HepG2 (cell line): ENCODE measurements around the gene SNRNP48. TPM values are rescaled to one million over a fixed set of nuclear protein-coding genes. Genes with fewer than 3 reads are reported as not detected.

Source experiments
- ATAC-seq: fragments of 200-7000 bp; cut with Tn5 transposase; 3 replicates; pipeline ENCODE4 v1.9.1; 2020; ENCODE audit warnings: mild to moderate bottlenecking, moderate library complexity
- BruUV-seq: library from RNA; stranded (reverse); fragments of 400-500 nt; replicated peaks from 2 replicates; lab custom pipeline; 2021; lab: Mats Ljungman, UMichigan
- CTCF ChIA-PET: fragments of 300-600 bp; formaldehyde crosslinking; extraction: SDS; loops from one replicate; lab custom pipeline; 2021; ENCODE audit warnings: low total read pairs, inconsistent platforms, low intra/inter-chr PET ratio; lab: Yijun Ruan, JAX
- POLR2A ChIA-PET: fragments of 350-600 bp; sonication (Branson Sonifier 250); formaldehyde crosslinking; loops from one replicate; lab custom pipeline; 2020; ENCODE audit warnings: antibody characterized with exemption, inconsistent platforms; lab: Yijun Ruan, JAX
- DNase-seq: peaks from one replicate; pipeline ENCODE4 v3.0.0-alpha.2; 2015; ENCODE audit warnings: low spot score
- FAIRE-seq: peaks from 3 replicates; lab custom pipeline; 2011; peaks lifted over from hg19 to GRCh38; lab: Jason Lieb, UNC
- H2AFZ ChIP-seq: one replicate; pipeline ENCODE4 v1.6.1; 2011; ENCODE audit warnings: low read length, inconsistent platforms
- H3K27ac ChIP-seq: fragments of 300-600 bp; 3 replicates; pipeline ENCODE4 v1.8.0; 2011; ENCODE audit warnings: mixed run types, mild to moderate bottlenecking, mixed read lengths, low read length, inconsistent platforms; ENCODE audit not compliant: insufficient read depth; ENCODE audit errors: extremely low read length
- H3K27me3 ChIP-seq, 2 experiments: fragments of 200-600 bp in 1 of 2; 2 replicates in 1 of 2; 3 replicates in 1 of 2; pipeline versions ENCODE4 v1.6.0 to v1.8.0; 2011; ENCODE audit warnings: low read length in 2 of 2, mild to moderate bottlenecking in 2 of 2, moderate library complexity in 2 of 2, inconsistent platforms in 1 of 2; ENCODE audit not compliant: insufficient read depth in 2 of 2, control insufficient read depth in 1 of 2
- H3K36me3 ChIP-seq, 2 experiments: fragments of 200-600 bp in 1 of 2; replicated peaks in 1 of 2; 2 replicates in 1 of 2; 3 replicates in 1 of 2; pipeline versions ENCODE4 v1.5.1 to v1.8.0; 2011; ENCODE audit warnings: low read length in 2 of 2, inconsistent platforms in 1 of 2; ENCODE audit not compliant: insufficient read depth in 2 of 2, control insufficient read depth in 1 of 2
- H3K4me1 ChIP-seq: 2 replicates; pipeline ENCODE4 v1.5.1; 2012; ENCODE audit warnings: low read length, inconsistent platforms; ENCODE audit not compliant: insufficient read depth
- H3K4me2 ChIP-seq: 2 replicates; pipeline ENCODE4 v1.6.0; 2011; ENCODE audit warnings: low read depth, low read length, inconsistent platforms
- H3K4me3 ChIP-seq, 3 experiments: fragments of 200-600 bp in 1 of 3; sonication (generic), shearing (Covaris generic) in 1 of 3; replicated peaks in 1 of 3; 2 replicates each; pipeline ENCODE4 v1.5.1; 2011 to 2016; ENCODE audit warnings: low read length in 3 of 3, inconsistent platforms in 2 of 3, low read depth in 2 of 3, mild to moderate bottlenecking in 2 of 3, control low read depth in 1 of 3, mixed read lengths in 1 of 3; ENCODE audit not compliant: insufficient read depth in 1 of 3
- H3K79me2 ChIP-seq: one replicate; pipeline ENCODE4 v1.6.1; 2011; ENCODE audit warnings: low read length, inconsistent platforms; ENCODE audit not compliant: insufficient read depth
- H3K9ac ChIP-seq: 2 replicates; pipeline ENCODE4 v1.6.0; 2011; ENCODE audit warnings: mild to moderate bottlenecking, low read depth, low read length, inconsistent platforms; ENCODE audit not compliant: insufficient read depth
- H3K9me3 ChIP-seq: 2 replicates; pipeline ENCODE4 v1.5.1; 2012; ENCODE audit warnings: mild to moderate bottlenecking, low read length
- H4K20me1 ChIP-seq: 2 replicates; pipeline ENCODE4 v1.6.0; 2011; ENCODE audit warnings: inconsistent platforms, mild to moderate bottlenecking, low read length, moderate library complexity; ENCODE audit not compliant: insufficient read depth
- RBM22 ChIP-seq: fragments of 200-400 bp; formaldehyde crosslinking; optimal IDR thresholded peaks from 2 replicates; pipeline ENCODE3; 2017; ENCODE audit warnings: mild to moderate bottlenecking, low read length, moderate library complexity
- XRCC5 ChIP-seq: fragments of 200-400 bp; formaldehyde crosslinking; optimal IDR thresholded peaks from 2 replicates; pipeline ENCODE3; 2017; ENCODE audit warnings: mild to moderate bottlenecking, low read length
- ZNF207 ChIP-seq: fragments of 450-650 bp; IDR thresholded peaks from 2 replicates; pipeline ENCODE4 v1.6.1; 2016; ENCODE audit warnings: antibody characterized with exemption, borderline replicate concordance
- ZNF687 ChIP-seq: sonication (generic); formaldehyde crosslinking; IDR thresholded peaks from 2 replicates; pipeline ENCODE4 v1.5.1; 2020; ENCODE audit warnings: mild to moderate bottlenecking, missing genetic modification reagents, moderate library complexity
- WGBS: methylation state at CpG from one replicate; pipeline ENCODE4 v1.1.6; 2017; ENCODE audit warnings: low lambda C conversion rate; 5-methylcytosine and 5-hydroxymethylcytosine counted together
- in situ Hi-C: cut with HindIII; loops from 2 replicates; pipeline ENCODE4 v1.10.0; 2017; ENCODE audit warnings: low pct_unique_long_range_greater_than_20kb; ENCODE audit not compliant: extremely low pct_ligation_motif_present
- intact Hi-C: fragments of 100-400 bp; cut with micrococcal nuclease; formaldehyde crosslinking; loops from one replicate; pipeline ENCODE4 v1.10.0; 2022; ENCODE audit not compliant: unreplicated experiment
- polyA plus RNA-seq, 8 experiments: library from polyadenylated mRNA; depleted of rRNA in 3 of 8; stranded (reverse) in 7 of 8; unstranded in 1 of 8; fragments of >200 nt; fragmentation: Illumina TruSeq in 4 of 8; extraction: Trizol in 4 of 8; gene quantifications; 2 replicates each; pipeline versions ENCODE4 v1.2.1 to v1.2.3, GENCODE V29; 2011 to 2016; ENCODE audit warnings: low read depth in 4 of 8, missing spikeins in 1 of 8, mixed read lengths in 1 of 8; ENCODE audit not compliant: insufficient read depth in 1 of 8
- total RNA-seq, 5 experiments: library from RNA; depleted of rRNA; stranded (reverse); fragments of >200 nt; fragmentation: Illumina TruSeq; extraction: Trizol; gene quantifications; 2 replicates each; pipeline ENCODE4 v1.2.3, GENCODE V29; 2016; ENCODE audit warnings: low read depth in 1 of 5

The SNRNP48 gene
- total and polyA plus RNA-seq, 2 of the 13 experiments (the other 11 are each of a cell fraction or from before 2014, with no cell fraction given) = 17.5 to 47.5 TPM

- no peak overlapping the region for H2AFZ ChIP-seq
- intact Hi-C loops = no loop called here
- TF ChIP-seq ZNF687 (CRISPR knock-in tag) = peak; percentile 38
- TF ChIP-seq RBM22 = peak; percentile 63
- TF ChIP-seq ZNF207 = no peak
- peak; percentile 24 for TF ChIP-seq XRCC5
- no peaks in the 10 kb centered on the region for H3K27me3 ChIP-seq
- ATAC-seq = no peak
- no TSS peak for BruUV-seq
- peaks cover 26 to 77% of the 10 kb centered on the region in 2 experiments for H3K36me3 ChIP-seq
- peaks cover 84% of the 10 kb centered on the region for H3K4me1 ChIP-seq
- H4K20me1 ChIP-seq = peaks cover 2% of the 10 kb centered on the region; the same call in 1 of the 2 replicates
- H3K79me2 ChIP-seq = peaks cover 40% of the 10 kb centered on the region
- no peak overlapping the region for H3K4me2 ChIP-seq
- CTCF ChIA-PET = no interaction called here
- H3K9ac ChIP-seq = no peak overlapping the region
- in situ Hi-C loops = no loop called here
- WGBS = 97% methylated on average over 6 of the region's 6 CpGs
- DNase-seq = no peak
- peak overlapping the region; percentile 78 for H3K27ac ChIP-seq
- POLR2A ChIA-PET = interaction anchor here (3.3 to 3.4 kb wide), 2 partner anchors 11 to 18 kb away, joined by 54 to 132 read pairs; partner anchors contain the start of gene DSP
- no peak overlapping the region for H3K4me3 ChIP-seq
- no peaks in the 10 kb centered on the region for H3K9me3 ChIP-seq
- no peak for FAIRE-seq
These were observed 30.8 kb upstream of the SNRNP48 start for GRCh38 chr6:7559196-7559595.
